Liver (tissue), 9 donors: ENCODE measurements around the gene WDR49. TPM values are rescaled to one million over a fixed set of nuclear protein-coding genes. Genes with fewer than 3 reads are reported as not detected.

Source experiments
- DNase-seq: peaks from one replicate; pipeline ENCODE4 v3.0.0-alpha.2; 2017; ENCODE audit warnings: low spot score
- H3K27ac ChIP-seq, 2 donors: one replicate each; pipeline ENCODE4 v1.7.0; 2013; ENCODE audit warnings: inconsistent platforms in 2 of 2, low read length in 2 of 2, control low read depth in 1 of 2, low read depth in 1 of 2, mild to moderate bottlenecking in 1 of 2
- H3K27me3 ChIP-seq, 4 donors: one replicate each; pipeline versions ENCODE4 v1.6.1 to v1.7.0; 2013; ENCODE audit warnings: low read length in 3 of 4, inconsistent platforms in 1 of 4, mild to moderate bottlenecking in 1 of 4, moderate library complexity in 1 of 4; ENCODE audit not compliant: control insufficient read depth in 4 of 4, insufficient read depth in 4 of 4
- H3K36me3 ChIP-seq, 4 donors: one replicate each; pipeline versions ENCODE4 v1.6.1 to v1.7.0; 2013; ENCODE audit warnings: low read length in 3 of 4, mild to moderate bottlenecking in 3 of 4, low read depth in 1 of 4, moderate library complexity in 1 of 4; ENCODE audit not compliant: control insufficient read depth in 4 of 4, insufficient read depth in 3 of 4
- H3K4me1 ChIP-seq, 4 donors: one replicate each; pipeline versions ENCODE4 v1.6.1 to v1.7.0; 2013; ENCODE audit warnings: low read length in 3 of 4, mild to moderate bottlenecking in 3 of 4, moderate library complexity in 1 of 4; ENCODE audit not compliant: control insufficient read depth in 4 of 4, insufficient read depth in 4 of 4
- H3K4me3 ChIP-seq, 3 donors: one replicate each; pipeline versions ENCODE4 v1.6.1 to v1.7.0; 2013; ENCODE audit warnings: low read length in 3 of 3, control low read depth in 1 of 3, low read depth in 1 of 3, mild to moderate bottlenecking in 1 of 3
- H3K9ac ChIP-seq, 2 donors: one replicate each; pipeline ENCODE4 v1.7.0; 2013; ENCODE audit warnings: low read length in 2 of 2, mild to moderate bottlenecking in 2 of 2, moderate library complexity in 2 of 2, control low read depth in 1 of 2, low read depth in 1 of 2
- H3K9me3 ChIP-seq, 4 donors: one replicate each; pipeline versions ENCODE4 v1.6.1 to v1.7.0; 2013; ENCODE audit warnings: low read length in 3 of 4; ENCODE audit not compliant: control insufficient read depth in 4 of 4
- CTCF ChIP-seq: fragments of 150-350 bp; IDR thresholded peaks from 2 replicates; pipeline ENCODE4 v1.5.1; 2017; ENCODE audit warnings: improper control_type of control experiment, low read depth, low read length; ENCODE audit not compliant: missing input control
- EGR1 ChIP-seq, 2 donors: IDR thresholded peaks; 2 replicates each; pipeline ENCODE4 v1.6.1; 2016 to 2018; ENCODE audit warnings: antibody characterized with exemption in 2 of 2, low read depth in 2 of 2
- FOXA1 ChIP-seq: IDR thresholded peaks from 2 replicates; pipeline ENCODE4 v1.6.1; 2016; ENCODE audit warnings: antibody characterized with exemption
- FOXA2 ChIP-seq: IDR thresholded peaks from 2 replicates; pipeline ENCODE4 v1.6.1; 2016; ENCODE audit warnings: antibody characterized with exemption
- GABPA ChIP-seq, 2 donors: IDR thresholded peaks in 1 of 2; conservative IDR thresholded peaks in 1 of 2; 2 replicates each; pipeline ENCODE4 v1.6.1; 2016; ENCODE audit warnings: antibody characterized with exemption in 2 of 2, mild to moderate bottlenecking in 1 of 2, moderate library complexity in 1 of 2
- HNF4A ChIP-seq, 2 donors: conservative IDR thresholded peaks; 2 replicates each; pipeline ENCODE4 v1.6.1; 2016; ENCODE audit warnings: antibody characterized with exemption in 2 of 2, mild to moderate bottlenecking in 2 of 2
- HNF4G ChIP-seq: IDR thresholded peaks from 2 replicates; pipeline ENCODE4 v1.6.1; 2016; ENCODE audit warnings: antibody characterized with exemption
- MAX ChIP-seq: IDR thresholded peaks from 2 replicates; pipeline ENCODE4 v1.6.1; 2016; ENCODE audit warnings: antibody characterized with exemption
- NR2F2 ChIP-seq: IDR thresholded peaks from 2 replicates; pipeline ENCODE4 v1.6.1; 2016; ENCODE audit warnings: antibody characterized with exemption
- RAD21 ChIP-seq, 2 donors: IDR thresholded peaks; 2 replicates each; pipeline ENCODE4 v1.6.1; 2016; ENCODE audit warnings: antibody characterized with exemption in 2 of 2, mild to moderate bottlenecking in 2 of 2
- RXRA ChIP-seq, 2 donors: IDR thresholded peaks; 2 replicates each; pipeline ENCODE4 v1.6.1; 2017 to 2018; ENCODE audit warnings: antibody characterized with exemption in 2 of 2, mild to moderate bottlenecking in 1 of 2
- TAF1 ChIP-seq: conservative IDR thresholded peaks from 2 replicates; pipeline ENCODE4 v1.6.1; 2016; ENCODE audit warnings: antibody characterized with exemption, mild to moderate bottlenecking
- YY1 ChIP-seq: IDR thresholded peaks from 2 replicates; pipeline ENCODE4 v1.6.1; 2016; ENCODE audit warnings: antibody characterized with exemption, mild to moderate bottlenecking
- WGBS: extraction: QIAGEN DNeasy Blood & Tissue Kit; methylation state at CpG from one replicate; pipeline ENCODE4 v1.1.7; 2013; 5-methylcytosine and 5-hydroxymethylcytosine counted together
- polyA plus RNA-seq, 2 donors: library from polyadenylated mRNA; stranded (reverse) in 1 of 2; unstranded in 1 of 2; fragments of 200-250 nt in 1 of 2; fragments of >200 nt in 1 of 2; fragmentation: Nextera tagmentation in 1 of 2; extraction: Ambion mirVana in 1 of 2; gene quantifications; one replicate each; pipeline versions ENCODE4 v1.2.1 to v1.2.3, GENCODE V29; 2013 to 2015
- total RNA-seq, 2 donors: library from RNA; depleted of rRNA; stranded (reverse); fragments of >200 nt; gene quantifications; one replicate each; pipeline ENCODE4 v1.2.3, GENCODE V29; 2014
- donor health status: healthy.
- donor health status: healthy.
- donor health status: healthy.
- donor health status: healthy.
- donor health status: healthy.

Gene WDR49
- total and polyA plus RNA-seq, 4 donors, result 0.23 to 0.42 TPM; not detected in 2

DNA sequence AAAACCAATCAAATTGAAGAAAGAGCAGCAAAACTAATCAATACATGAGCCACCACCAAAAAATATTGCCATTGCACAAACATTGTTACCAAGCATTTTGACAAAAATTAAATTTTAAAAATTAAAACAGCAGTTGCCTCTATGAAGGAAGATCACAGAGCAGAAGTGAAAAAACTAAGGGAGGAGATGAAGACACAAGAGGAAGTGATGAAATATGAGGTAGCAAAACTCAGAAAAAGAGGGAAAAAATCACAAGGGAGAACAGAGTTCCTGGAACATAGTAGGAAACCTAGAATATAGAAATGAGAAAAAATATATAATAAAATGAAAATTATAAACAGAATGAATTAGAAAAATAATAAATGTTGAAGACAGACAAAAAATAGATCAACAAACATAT is 172.6 kb downstream of the WDR49 start:
- TF ChIP-seq GABPA (IDR thresholded peaks at IDR 0.05 in 1 of 2, conservative IDR thresholded peaks at IDR 0.05 in 1 of 2), result no peak
- TF ChIP-seq EGR1 (IDR thresholded peaks at IDR 0.05; ENCODE audit: low read depth in 2 of 2), result no peak
- H3K9ac ChIP-seq, result no peak overlapping the region
- no peak overlapping the region for H3K4me3 ChIP-seq
- H3K36me3 ChIP-seq, result no peaks in the 10 kb centered on the region
- H3K27me3 ChIP-seq, result no peaks in the 10 kb centered on the region
- no peak overlapping the region for H3K27ac ChIP-seq
- no peak for DNase-seq
- H3K4me1 ChIP-seq, result no peaks in the 10 kb centered on the region
- no peaks in the 10 kb centered on the region for H3K9me3 ChIP-seq

GRCh38 chr3:167480748-167481147 is 173.0 kb downstream of the WDR49 start:
- Histone ChIP-seq H3K36me3 (no peaks in the 10 kb centered on the region), H3K27me3 (no peaks in the 10 kb centered on the region), H3K4me1 (no peaks in the 10 kb centered on the region), H3K27ac (no peak overlapping the region), H3K9me3 (no peaks in the 10 kb centered on the region), H3K4me3 (no peak overlapping the region), H3K9ac (no peak overlapping the region)
- TF ChIP-seq HNF4A (conservative IDR thresholded peaks at IDR 0.05), result no peak
- TF ChIP-seq HNF4G, result no peak
- no peak for TF ChIP-seq NR2F2
- no peak for TF ChIP-seq MAX
- DNase-seq, result no peak
- 89% methylated on average over 2 of the region's 2 CpGs for WGBS

- Histone ChIP-seq H3K9me3 (peaks cover 0 to 2% (median 0%) of the 10 kb centered on the region in 4 donors), H3K27me3 (no peaks in the 10 kb centered on the region), H3K4me3 (no peak within 1 kb of the TSS), H3K4me1 (no peaks in the 10 kb centered on the region), H3K27ac (no peak within 1 kb of the TSS), H3K9ac (no peak within 1 kb of the TSS), H3K36me3 (no peaks in the 10 kb centered on the region)
- no peak for DNase-seq
- 89% methylated on average over 4 of the region's 4 CpGs for WGBS
- TF ChIP-seq YY1, result no peak
- TF ChIP-seq EGR1 (IDR thresholded peaks at IDR 0.05; ENCODE audit: low read depth in 2 of 2), result no peak
- TF ChIP-seq MAX, result no peak
- no peak for TF ChIP-seq FOXA2
Observed at GRCh38 chr3:167473863-167474262, 179.9 kb downstream of the WDR49 start, which contains the start of gene SERPINI2. SERPINI2 (minus strand) TSS chr3:167474042; CDS start chr3:167471834, 2,208 bp downstream.

DNA sequence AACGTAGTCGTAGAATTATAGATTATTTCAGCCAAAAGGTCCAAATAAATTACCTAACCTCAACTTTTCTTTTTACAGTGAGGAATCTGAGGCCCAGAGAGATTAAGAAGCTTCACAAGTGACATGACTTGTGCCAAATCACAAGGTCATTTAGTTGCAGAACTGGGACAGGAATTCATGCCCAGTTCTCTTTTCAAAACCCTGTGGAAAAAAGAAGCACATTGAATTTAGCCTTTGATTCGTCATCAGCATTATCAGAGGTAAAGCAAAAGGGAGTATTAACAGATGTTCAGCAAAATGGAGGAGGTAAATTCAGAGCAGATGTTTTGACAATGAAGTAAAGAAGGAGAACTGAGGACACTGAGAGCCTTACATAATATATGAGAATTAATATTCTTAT is 184.4 kb downstream of the WDR49 start:
- 71% methylated on average over 3 of the region's 3 CpGs for WGBS

More for the DNA sequence above, 184.4 kb downstream of the WDR49 start:
- no peaks in the 10 kb centered on the region for H3K36me3 ChIP-seq
- no peaks in the 10 kb centered on the region for H3K27me3 ChIP-seq
- peaks cover 0 to 2% (median 0%) of the 10 kb centered on the region in 4 donors for H3K4me1 ChIP-seq
- no peak for TF ChIP-seq CTCF
- TF ChIP-seq RAD21 (IDR thresholded peaks at IDR 0.05), result no peak
- TF ChIP-seq FOXA1, result no peak
- TF ChIP-seq RXRA (IDR thresholded peaks at IDR 0.05), result no peak
- TF ChIP-seq HNF4A (conservative IDR thresholded peaks at IDR 0.05), result no peak
- TF ChIP-seq TAF1, result no peak
- no peaks in the 10 kb centered on the region for H3K9me3 ChIP-seq
- H3K4me3 ChIP-seq, result no peak overlapping the region
- DNase-seq, result no peak
- no peak overlapping the region for H3K27ac ChIP-seq
- no peak overlapping the region for H3K9ac ChIP-seq
